HG02759 (cell line): ENCODE measurements around the gene RASSF1.
A peak's percentile ranks its signal among the peaks of the same experiment; 100 is the strongest.

ENCODE experiments used
- ATAC-seq: cut with Tn5 transposase; IDR thresholded peaks from one replicate; pipeline ENCODE4 v1.9.1; 2021; ENCODE audit warnings: mild to moderate bottlenecking, moderate library complexity; ENCODE audit not compliant: unreplicated experiment

Gene RASSF1

GRCh38 chr3:50340448-50341329, at the start of gene RASSF1:
TSS of gene RASSF1 (minus strand) at chr3:50340836. CDS start at chr3:50340805, 31 bp downstream.
- peak; percentile 24 for ATAC-seq

GRCh38 chr3:50389414-50389767, 48.8 kb upstream of the RASSF1 start:
- no peak for ATAC-seq

- ATAC-seq = no peak
Measured at GRCh38 chr3:50388720-50389413, 48.2 kb upstream of the RASSF1 start.

GRCh38 chr3:50388016-50388719, 47.5 kb upstream of the RASSF1 start:
- no peak for ATAC-seq

- no peak for ATAC-seq
Measured at GRCh38 chr3:50385754-50386153, 45.1 kb upstream of the RASSF1 start.

- no peak for ATAC-seq
Measured at GRCh38 chr3:50383750-50384149, 43.1 kb upstream of the RASSF1 start.

- ATAC-seq = no peak
Measured at GRCh38 chr3:50382722-50383121, 42.1 kb upstream of the RASSF1 start.

GRCh38 chr3:50381383-50381782, 40.7 kb upstream of the RASSF1 start:
- ATAC-seq = no peak

GRCh38 chr3:50380405-50381085, 39.9 kb upstream of the RASSF1 start:
- no peak for ATAC-seq

- ATAC-seq = no peak
Measured at GRCh38 chr3:50378757-50379156, 38.1 kb upstream of the RASSF1 start.

- ATAC-seq = no peak
Measured at GRCh38 chr3:50378024-50378423, 37.4 kb upstream of the RASSF1 start.

GRCh38 chr3:50375258-50375931, 34.8 kb upstream of the RASSF1 start:
- ATAC-seq = no peak

GRCh38 chr3:50374363-50375257, 34.0 kb upstream of the RASSF1 start:
- ATAC-seq = no peak

- no peak for ATAC-seq
Measured at GRCh38 chr3:50373146-50374051, 32.8 kb upstream of the RASSF1 start.

- ATAC-seq = no peak
Measured at GRCh38 chr3:50372349-50372748, 31.7 kb upstream of the RASSF1 start.

GRCh38 chr3:50371133-50371685, 30.6 kb upstream of the RASSF1 start:
- no peak for ATAC-seq

GRCh38 chr3:50370594-50370993, 30.0 kb upstream of the RASSF1 start:
- ATAC-seq = no peak

- no peak for ATAC-seq
Measured at GRCh38 chr3:50369012-50369670, 28.5 kb upstream of the RASSF1 start.
